Forelimb muscle (tissue), 1 donor: ENCODE measurements around the gene JAKMIP1. TPM values are rescaled to one million over a fixed set of nuclear protein-coding genes. Genes with fewer than 3 reads are reported as not detected.

ENCODE experiments used
- DNase-seq: peaks from one replicate; pipeline ENCODE4 v3.0.0-alpha.2; 2013; ENCODE audit warnings: low read depth
- polyA plus RNA-seq: library from polyadenylated mRNA; unstranded; fragments of 120-200 nt; gene quantifications from one replicate; pipeline ENCODE4 v1.2.1, GENCODE V29; 2013; ENCODE audit not compliant: insufficient read length

The JAKMIP1 gene
- polyA plus RNA-seq, 1 donor, result not detected

DNA sequence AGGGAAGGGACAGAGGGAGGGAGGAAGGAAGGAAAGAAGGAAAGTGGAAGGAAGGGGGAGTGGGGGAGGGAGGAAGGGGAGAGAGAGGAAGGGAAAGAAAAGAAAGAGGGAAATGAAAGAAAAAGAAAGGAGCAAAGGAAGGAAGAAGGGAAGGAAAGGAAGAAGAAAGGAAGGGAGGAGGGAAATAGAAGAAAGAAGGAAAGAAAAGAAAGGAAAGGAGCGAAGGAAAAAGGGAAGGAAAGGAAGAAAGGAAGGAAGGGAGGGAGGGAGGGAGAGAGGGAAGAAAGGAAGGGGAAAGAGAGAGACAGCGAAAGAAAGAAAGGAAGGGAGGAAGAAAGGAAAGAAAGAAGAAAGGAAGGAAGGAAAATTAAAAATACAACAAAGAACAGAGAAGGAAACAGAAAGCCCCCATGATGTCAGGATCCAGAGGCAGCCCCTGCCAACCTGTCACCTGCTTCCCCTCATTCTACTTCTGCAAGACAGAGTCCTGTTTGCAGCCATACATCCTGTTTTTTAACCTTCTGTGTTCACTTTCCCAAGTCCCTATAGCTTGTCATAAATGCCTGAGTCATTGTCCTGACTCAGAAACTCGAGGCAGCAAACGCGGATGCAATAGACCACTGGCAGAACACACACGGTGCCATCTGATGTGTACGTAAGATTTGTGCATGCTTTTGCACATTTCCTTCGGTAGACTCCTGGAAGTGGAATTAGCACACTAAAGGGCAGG, 105.2 kb downstream of the JAKMIP1 start:
- DNase-seq, result no peak

DNA sequence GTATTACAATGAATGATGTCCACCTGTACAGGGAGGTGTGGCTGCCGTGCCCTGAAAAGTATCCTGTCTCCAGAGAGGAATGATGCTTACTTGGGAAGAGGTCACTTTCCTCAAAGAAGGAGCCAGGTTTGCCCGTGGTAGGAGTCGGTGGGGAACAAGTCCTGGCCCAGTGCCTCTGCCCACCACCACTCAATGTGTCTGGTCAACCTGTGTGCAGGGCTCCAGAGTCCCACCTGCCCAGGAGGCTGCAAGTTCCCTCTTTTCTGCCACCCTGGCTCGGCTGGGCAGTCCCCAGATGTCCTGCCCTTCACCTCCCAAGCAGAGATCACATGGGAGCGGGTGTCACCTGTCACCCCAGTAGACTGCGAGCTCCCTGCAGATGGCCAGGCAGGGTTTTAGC, 106.7 kb downstream of the JAKMIP1 start:
- no peak for DNase-seq

DNA sequence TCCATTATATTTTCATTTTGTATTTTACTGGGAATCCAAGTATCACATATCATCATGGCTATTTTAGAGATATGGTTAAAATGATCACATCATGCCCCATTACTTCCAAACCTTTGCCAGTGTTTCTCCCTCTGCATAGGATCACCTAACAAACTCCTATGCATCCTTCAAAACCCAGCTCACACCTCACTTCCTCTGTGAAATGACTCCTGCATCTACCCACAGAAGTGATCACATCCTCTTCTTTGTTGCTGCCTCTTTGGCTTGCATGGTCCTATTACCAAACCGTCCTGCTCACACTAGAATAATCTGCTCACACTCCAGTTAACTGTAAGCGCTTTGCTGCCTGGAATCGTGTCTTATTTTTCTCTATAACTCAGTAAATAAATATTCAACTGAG, 107.4 kb downstream of the JAKMIP1 start:
- DNase-seq, result no peak

DNA sequence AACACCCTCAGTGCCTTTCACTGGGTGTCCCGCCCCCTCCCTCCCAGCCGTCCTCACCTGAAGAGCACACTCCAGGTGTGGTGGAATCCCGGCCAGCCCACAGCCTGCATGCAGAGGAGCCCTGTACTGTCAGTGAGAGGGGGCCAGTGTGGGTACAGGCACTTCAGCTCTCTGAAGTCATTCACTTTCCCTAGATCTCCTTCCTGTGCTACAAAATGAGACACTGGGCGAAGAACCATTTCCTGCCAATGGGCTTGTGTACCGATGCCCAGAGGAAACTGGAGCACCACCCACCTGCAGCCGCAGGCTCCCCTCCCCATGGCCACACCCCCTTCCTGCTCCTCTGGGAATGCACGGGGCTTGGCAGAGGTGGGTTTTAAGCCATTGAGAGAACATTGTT, 108.2 kb downstream of the JAKMIP1 start:
- no peak for DNase-seq

DNA sequence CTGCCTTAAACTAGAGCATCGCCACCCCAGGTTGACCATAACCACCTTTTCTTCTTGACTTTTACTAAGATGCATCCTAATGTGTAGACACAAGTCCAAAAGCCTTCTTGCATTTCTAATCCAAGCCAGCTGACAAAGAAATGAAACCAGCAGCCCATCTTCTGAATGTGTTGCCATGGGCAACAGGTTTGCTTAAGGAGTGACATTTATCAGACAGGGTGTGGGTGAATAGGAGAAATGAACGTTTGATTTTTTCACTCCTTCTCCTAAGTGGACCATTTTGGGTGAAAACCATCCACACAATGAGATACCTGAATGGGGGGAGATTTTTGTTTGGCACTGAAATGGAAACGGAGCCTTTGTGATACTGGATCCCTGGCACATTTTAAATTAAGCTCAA, 109.4 kb downstream of the JAKMIP1 start:
- DNase-seq, result no peak

DNA sequence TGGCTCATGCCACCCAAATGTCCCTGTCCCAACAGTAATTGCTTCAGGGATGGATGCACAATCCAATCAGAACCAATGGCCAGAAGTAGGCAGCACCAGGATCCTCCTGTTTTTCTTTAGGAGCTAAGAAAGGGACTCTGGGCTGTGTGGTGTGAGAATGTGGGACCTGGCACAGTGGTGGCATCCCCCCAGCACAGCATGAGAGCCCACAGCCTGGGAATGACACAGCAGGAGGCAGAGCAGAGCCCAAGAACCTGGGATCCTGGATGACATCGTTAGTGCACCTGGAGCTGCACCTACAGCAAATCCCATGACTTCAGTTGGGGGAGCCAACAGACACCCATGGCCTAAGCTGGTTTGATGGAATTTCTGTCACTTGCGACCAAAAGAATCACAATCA, 111.4 kb downstream of the JAKMIP1 start:
- no peak for DNase-seq

DNA sequence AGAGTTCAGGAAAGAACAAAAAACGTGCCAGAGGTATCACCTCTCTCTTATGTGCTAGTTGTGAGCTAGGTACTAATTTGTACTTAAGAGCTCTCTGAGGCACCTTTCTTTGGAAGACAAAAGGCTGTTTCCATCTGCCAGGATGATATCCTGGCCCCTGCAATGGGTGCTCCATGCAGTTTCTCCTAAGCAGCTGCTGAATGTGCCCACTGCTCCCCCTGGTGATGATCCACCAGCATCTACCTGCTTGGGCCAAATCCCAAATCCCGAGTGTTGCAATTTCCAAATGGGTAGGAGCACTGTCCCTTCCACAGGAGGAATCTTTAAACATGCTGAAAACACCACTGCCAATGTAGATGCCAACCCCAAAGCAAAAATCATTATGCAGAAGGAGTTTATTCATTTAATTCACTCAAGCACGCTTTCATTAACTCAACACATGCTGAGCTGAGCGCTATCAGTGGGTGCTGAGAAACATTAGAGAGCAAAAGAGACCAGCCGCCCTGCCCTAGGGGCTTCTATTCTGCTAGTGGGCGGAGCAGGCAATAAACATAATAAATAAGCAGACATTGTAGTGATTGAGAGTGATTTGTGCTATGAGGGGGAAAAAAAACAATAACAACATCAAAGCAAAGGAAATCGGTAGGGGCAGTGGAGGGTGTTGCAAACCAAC, 112.5 kb downstream of the JAKMIP1 start:
- DNase-seq, result peak; percentile 4

DNA sequence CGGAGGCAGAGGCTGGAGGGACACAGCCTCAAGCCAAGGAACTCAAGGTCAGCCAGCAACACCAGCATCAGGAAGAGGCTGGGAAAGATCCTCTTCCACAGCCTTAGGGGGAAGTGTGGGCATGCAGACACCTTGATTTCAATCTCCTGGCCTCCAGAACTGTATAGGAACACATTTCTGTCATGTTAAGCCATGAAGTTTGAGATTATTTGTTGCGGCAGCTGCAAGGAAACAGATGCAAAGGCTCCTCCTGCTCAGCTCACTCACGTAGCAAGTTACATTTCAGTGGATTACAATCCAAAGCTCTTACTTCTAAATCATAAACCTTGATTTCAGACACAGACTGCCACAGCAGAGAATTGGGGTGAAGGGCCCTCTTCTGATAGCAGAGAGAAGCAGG, 113.5 kb downstream of the JAKMIP1 start:
- DNase-seq, result no peak

DNA sequence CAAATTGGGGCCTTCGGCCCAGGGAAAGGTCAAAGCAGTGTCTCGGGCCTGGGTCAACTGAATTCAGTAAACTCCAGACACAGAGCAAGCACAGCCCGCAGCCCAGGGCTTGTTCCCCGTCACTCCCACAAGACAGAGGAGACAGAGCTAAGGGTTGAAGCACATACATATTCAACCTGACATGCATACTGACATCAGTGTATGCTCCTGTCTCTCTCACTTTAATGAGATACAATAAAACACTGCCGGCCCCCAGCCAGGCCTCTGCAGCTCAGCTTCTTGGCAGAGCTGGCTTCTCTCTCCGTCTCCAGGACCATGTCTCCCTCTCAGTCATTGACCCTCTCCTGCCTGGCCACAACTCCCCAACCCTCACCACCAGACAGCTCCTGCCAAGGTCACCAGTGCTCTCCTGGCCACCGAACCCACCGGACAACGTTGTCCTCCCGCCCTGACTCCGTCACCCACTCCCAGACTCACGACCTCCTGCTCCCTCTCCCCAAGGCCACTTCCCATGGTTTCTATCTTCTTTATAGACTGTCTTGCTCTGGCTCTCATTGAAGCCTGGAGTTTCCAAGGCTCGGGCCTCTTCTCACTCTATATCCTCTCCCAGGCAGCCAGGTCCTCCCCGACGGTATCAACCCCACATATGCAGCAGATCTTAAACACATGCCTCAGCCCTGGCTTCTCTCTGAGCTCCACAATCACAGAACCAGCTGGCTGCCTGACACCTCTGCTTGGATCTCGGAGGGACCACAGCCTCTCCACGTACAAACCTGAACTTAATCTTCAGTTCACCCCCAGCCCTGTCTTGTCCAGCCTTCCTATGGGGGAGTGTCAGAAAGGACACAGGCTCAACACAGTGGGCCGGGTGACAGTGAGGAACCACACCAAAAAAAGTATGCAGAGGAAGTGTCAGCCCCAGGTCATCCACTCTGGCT, 114.4 kb downstream of the JAKMIP1 start:
- DNase-seq, result no peak

DNA sequence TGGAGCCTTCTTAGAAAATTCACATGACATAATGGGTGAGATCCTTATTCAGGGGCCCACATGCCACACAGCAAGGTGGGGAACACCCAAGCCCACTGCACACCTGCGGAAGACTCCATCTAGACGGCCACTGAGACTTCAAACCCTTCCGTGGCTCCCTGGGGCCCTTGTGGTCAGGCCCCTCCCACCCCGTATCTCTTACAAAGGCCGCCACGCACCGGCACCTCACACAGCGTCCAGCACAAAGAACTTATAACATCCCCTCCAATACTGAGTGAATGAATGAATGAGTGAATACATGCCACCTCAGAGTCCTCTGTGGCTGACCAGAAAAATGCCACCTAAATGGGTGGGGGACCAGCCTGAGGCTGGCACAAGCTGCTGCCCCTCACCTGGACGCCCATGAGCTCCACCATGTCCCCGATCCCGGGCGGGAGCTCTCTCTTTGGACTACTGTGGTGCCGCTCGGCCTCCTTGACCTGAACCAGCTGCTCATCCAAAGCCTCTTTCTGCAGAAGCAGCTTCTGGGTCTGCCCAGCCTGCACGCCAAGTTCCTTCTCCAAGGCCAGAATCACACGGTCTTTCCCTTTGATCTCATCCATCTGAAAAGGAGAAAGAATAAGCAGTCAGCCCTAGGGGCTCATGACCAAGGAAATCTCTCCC, 115.2 kb downstream of the JAKMIP1 start:
- no peak for DNase-seq

DNA sequence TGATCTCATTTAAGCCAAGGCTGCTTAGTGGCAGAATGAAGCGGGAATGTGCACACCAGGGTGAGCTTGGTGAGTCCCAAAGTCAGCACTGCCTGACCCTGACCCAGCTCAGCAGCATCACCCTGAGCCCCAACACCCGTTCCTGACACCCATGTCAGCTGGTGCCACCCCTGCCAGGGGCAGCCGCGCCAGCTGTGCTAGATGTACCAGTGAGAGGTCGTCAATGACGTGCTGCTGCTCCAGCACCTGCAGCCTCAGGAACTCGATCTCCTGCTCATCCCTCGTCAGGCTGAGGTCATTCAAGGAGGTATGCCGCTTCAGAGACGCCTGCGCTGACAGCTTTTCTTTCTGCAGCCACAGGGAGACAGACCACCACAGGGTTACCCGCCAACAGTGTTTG, 120.4 kb downstream of the JAKMIP1 start:
- no peak for DNase-seq

DNA sequence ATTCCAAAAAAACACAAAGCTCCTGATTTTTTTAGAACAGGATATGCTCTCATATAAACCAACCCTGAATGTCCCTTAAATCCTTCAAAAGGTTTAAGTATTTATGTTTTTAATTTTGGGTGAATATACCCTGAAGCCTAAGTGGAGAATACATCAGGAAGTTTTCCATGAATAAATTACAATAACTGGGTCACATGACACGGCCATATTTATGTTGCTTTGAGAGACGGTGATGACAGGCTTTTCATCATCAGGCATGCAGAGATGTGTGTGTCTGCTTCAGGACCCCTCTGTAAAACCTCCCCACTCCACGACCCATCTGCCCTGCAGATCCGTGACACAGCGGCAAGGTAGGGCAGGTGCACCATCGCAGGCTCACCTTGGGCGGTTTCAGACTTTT, 121.8 kb downstream of the JAKMIP1 start:
- no peak for DNase-seq

DNA sequence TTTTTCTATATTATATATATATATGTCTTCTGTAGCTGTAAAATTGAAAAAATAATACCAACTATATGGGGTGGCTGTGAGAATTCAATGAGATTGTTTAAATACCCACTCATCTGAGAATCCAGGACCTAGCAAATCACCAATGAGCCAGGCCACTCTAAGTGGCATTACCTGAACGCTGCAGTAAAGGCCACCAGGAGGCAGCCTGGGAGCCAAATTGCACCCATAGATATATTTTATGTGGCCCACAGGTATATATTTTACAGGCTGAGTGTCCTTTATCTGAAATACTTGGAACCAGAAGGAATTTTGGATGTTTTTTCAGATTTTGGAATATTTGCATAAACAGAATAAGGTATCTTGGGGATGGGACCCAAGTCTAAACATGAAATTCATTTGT, 124.0 kb downstream of the JAKMIP1 start:
- no peak for DNase-seq

DNA sequence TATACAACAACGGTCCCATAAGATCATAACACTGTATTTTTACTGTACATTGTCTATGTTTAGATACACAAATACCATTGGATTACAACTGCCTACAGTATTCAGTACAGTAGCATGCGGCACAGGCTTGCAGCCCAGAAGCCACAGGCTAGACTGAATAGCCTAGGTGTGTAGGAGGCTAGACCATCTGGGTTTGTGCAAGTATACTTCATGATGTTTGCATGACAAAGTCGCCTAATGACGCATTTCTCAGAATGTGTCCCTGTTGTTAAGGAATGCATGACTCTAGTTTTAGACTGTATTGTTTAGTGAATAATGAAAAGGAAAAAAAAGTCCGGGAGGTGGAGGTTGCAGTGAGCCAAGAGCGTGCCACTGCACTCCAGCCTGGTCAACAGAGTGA, 125.6 kb downstream of the JAKMIP1 start:
- DNase-seq, result no peak

DNA sequence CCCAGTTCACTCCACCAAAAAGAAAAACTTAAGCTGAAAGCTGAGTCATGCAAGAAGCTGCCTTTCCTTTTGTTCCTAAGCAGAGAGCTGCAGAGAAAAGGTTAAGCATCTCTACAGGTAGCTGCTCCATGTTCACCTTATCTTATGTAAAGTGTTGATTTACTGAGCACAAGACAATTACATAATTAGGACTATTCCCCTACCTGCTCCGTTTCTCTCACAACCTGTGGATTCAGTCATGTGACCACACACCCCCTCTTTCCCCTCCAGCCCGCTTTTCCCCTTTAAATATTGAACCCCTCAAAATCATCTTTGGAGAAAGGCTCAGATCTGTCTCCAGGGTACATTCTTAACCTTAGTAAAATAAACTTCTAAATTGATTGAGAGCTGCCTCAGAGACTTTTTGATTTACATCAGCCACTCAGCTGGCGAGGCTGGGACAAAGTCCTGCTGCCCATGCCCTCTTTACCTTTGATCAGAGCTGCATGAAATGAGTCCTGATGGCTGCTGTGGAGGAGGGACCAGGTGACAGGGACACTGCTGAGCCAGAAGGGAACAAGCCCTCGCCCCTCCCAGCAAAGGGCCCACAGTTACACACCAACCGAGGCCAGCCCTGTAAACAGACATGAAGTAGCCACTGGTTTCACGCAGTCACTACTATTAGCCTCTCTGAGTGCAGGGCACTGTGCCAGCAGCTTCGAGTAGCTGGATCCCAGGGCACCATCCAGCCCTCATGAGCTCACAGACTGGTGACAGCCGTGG, 128.2 kb downstream of the JAKMIP1 start:
- no peak for DNase-seq

DNA sequence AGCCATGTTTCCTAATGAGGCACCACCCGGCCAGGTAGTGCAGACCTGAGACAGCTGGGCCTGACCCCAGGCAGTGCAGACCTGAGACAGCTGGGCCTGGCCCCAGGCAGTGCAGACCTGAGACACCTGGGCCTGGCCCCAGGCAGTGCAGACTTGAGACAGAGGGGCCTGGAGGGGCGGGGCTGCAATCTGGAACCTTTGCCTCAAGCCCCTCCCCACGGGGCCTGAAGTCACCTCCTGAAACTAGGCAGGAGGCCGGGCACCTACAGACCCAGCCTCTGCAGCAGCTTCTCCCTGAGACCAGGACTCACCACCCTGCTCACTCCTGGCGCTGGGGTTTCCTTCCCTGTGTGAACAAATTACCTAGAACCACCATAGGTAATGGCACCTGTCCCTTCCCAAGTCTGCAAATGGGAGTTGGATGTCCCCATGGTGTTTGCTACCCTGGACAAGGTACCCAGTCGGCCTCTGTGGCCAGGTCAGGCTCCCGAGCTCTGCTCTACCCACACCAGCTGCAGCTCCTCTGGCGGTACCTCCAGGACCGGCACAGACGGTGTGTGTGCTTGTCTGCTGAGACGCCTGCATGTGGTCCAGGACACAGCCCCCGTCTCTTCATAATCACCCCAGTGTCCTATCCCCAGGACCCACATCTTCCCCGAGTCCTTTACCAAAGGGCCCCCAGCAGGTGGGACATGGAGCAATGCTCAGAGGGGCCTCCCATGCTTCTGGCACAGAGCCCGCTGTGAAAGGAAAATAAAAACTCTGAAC, 129.0 kb downstream of the JAKMIP1 start:
- no peak for DNase-seq

DNA sequence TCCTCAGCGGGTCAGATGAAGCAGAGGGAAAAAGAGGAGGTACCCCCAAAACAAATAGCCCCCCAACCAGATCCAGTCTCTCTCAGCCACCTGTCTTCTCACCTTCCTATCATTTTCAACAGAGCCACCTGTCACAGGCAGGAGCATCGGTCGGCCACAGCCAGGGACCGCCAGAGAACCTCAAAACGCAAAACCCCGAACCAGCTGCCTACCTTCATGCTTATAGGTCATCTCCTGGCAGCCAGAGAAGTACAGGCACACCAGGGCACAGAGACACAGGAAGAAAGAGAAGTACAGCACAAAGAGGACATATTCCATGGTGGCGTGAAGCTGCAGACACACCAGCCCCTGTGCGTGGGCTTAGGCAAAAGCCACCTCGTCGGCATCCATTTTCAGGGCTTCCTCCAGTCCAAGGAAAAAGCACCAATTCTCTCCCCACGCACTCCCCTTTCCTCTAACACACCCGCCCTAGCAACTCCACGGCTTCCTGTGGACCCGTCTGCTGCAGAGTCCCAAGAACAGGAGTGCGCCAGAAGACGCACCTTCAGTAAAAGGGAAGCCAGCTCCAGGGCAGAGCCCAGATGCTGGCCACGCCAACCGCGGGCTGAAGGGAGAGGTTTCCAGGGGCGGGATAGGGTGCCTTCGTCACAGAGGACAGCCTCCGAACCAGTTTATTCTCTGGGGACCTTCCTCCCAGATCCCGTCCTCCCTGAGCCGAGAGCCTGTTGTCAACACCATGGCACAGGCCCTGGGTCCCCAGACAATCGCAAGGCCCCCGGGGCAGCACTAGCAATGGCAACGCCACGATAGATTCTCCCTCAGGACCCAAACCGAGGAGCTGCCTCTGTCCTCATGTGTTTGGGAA, 130.3 kb downstream of the JAKMIP1 start:
- DNase-seq, result no peak

DNA sequence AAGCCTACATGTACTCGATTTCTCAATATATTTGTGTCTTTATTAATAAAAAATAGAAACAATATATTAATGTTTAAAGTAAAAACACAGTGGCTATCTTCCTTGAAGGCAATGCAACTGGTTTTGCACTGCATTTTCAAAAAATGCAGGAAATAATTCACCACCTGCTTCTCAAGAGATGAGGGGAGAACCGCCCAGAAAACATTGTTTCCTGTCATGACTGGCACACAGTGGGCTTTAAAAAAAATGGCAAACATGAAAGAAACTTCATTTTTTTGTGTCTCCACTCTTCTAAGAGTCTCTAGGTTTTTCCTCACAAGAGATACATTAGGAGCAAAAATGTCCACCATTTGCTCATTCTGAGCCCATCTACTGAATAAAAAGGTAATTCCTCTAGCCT, 131.4 kb downstream of the JAKMIP1 start:
- no peak for DNase-seq

DNA sequence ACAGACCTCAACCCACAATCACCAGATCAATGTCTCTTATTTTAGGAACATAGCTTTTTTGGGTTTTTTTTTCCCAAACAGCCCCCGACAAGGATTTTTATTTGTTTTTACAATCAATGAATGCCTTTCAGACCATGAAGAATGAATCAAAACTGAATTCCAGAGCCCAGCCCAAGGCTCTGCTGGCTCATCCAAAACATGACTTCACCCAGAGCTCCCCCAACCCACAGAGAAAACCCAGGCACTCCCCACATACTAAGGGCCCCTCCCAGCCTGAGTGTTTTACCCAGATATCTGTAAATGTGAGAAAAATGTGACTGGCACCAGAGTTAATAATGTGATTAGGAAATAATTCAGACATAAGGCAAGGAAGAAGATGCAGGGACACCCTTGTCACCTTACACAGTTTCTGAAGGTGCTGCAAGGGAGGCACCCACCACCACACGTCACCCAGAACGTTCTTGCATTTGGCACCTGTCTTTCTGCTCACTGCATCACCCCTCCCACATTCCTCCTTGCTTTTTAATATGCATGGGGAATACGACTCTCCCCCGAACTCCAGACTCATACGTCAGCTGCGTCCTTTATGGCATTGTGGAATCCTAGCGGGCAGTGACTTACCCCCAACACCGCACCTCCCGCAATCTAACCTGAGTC, 134.3 kb downstream of the JAKMIP1 start:
- DNase-seq, result no peak
